ENCODE results near the gene NSMF. TPM values are rescaled to one million over a fixed set of nuclear protein-coding genes. Genes with fewer than 3 reads are reported as not detected.
"Not testable (repeated sequence)": the region's sequence is repeated elsewhere in the genome, so short reads cannot be mapped to it uniquely, and the experiment has no call there.

The NSMF gene
- total RNA-seq, 1 donor = 29.6 TPM

- no peak for TF ChIP-seq CTCF (IDR thresholded peaks at IDR 0.05; ENCODE audit: insufficient read depth, low read length)
- H3K4me3 ChIP-seq (ENCODE audit: low read depth, low read length) = no peak overlapping the region
- no peak for DNase-seq (ENCODE audit: low read depth)
These were observed 15.1 kb upstream of the NSMF start for GRCh38 chr9:137474271-137474670.

GRCh38 chr9:137470785-137471184 lies 11.7 kb upstream of the NSMF start:
- TF ChIP-seq CTCF (IDR thresholded peaks at IDR 0.05; ENCODE audit: insufficient read depth, low read length) = no peak
- DNase-seq (ENCODE audit: low read depth) = no peak
- H3K4me3 ChIP-seq (ENCODE audit: low read depth, low read length) = no peak overlapping the region

GRCh38 chr9:137467896-137468295 lies 8.8 kb upstream of the NSMF start:
- H3K4me3 ChIP-seq (ENCODE audit: low read depth, low read length) = no peak overlapping the region
- no peak for TF ChIP-seq CTCF (IDR thresholded peaks at IDR 0.05; ENCODE audit: insufficient read depth, low read length)
- DNase-seq (ENCODE audit: low read depth) = no peak

- no peak for DNase-seq (ENCODE audit: low read depth)
- TF ChIP-seq CTCF (IDR thresholded peaks at IDR 0.05; ENCODE audit: insufficient read depth, low read length) = no peak
- H3K4me3 ChIP-seq (ENCODE audit: low read depth, low read length) = no peak overlapping the region
These were observed 8.0 kb upstream of the NSMF start for GRCh38 chr9:137467161-137467581.

- H3K4me3 ChIP-seq (ENCODE audit: low read depth, low read length); DNase-seq (ENCODE audit: low read depth): not testable (repeated sequence)
These were observed 7.4 kb upstream of the NSMF start for GRCh38 chr9:137466389-137467085.

- TF ChIP-seq CTCF (IDR thresholded peaks at IDR 0.05; ENCODE audit: insufficient read depth, low read length) = no peak
- DNase-seq (ENCODE audit: low read depth) = no peak
- H3K4me3 ChIP-seq (ENCODE audit: low read depth, low read length) = no peak overlapping the region
These were observed 6.7 kb upstream of the NSMF start for GRCh38 chr9:137465720-137466388.

- no peak overlapping the region for H3K4me3 ChIP-seq (ENCODE audit: low read depth, low read length)
- no peak for TF ChIP-seq CTCF (IDR thresholded peaks at IDR 0.05; ENCODE audit: insufficient read depth, low read length)
- DNase-seq (ENCODE audit: low read depth) = no peak
These were observed 6.0 kb upstream of the NSMF start for GRCh38 chr9:137465000-137465719.
